GM21360 (cell line): ENCODE results near the gene RTL9.
"Not testable (repeated sequence)": the region's sequence is repeated elsewhere in the genome, so short reads cannot be mapped to it uniquely, and the experiment has no call there.

Source experiments
- ATAC-seq: cut with Tn5 transposase; IDR thresholded peaks from one replicate; pipeline ENCODE4 v1.9.1; 2021; ENCODE audit warnings: mild to moderate bottlenecking, moderate library complexity; ENCODE audit not compliant: unreplicated experiment

The RTL9 gene

DNA sequence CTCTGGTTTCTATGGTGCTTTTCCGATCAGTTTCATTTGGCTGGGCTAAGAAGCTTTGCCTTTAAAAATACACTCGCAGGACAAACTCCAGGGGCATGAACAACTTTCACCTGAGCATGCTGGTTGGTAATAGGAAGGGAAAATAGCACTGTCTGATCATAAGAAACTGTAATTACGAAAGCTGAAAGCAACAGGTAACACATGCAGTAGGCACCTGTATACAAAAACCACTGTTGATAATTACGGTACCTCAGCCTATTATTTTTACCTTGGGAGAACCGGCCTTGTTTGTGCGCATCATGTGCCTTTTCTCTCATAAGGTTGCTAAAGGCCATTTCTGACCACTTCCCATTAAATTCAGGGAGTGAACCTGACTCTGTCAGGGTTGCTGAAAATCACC lies 45.7 kb downstream of the RTL9 start:
- ATAC-seq, result no peak

DNA sequence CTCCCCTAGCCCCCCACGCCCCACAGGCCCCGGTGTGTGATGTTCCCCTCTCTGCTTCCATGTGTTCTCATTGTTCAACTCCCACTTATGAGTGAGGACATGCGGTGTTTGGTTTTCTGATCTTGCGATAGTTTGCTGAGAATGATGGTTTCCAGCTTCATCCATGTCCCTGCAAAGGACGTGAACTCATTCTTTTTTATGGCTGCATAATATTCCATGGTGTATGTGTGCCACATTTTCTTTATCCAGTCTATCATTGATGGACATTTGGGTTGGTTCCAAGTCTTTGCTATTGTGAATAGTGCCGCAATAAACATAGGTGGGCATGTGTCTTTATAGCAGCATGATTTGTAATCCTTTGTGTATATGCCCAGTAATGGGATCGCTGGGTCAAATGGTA lies 47.6 kb downstream of the RTL9 start:
- ATAC-seq, result not testable (repeated sequence)

DNA sequence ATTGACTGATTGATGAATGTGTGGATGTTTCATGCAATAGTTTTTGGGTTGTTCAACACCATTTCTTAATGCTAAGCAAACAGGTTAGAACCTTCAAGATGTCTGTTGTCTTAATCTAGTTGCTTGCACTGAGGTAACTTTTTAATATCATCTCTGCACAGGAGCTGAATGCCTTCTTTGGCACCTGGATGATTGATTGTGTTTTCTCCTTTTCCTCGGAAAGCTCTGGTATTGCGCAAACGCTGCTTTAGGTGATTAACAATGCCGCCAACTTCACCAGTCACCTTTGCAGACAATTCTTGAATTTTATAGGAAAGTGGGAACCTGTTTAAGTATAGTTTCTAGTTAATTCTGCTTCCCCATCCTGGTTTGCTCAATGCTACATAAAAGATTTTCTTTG lies 48.2 kb downstream of the RTL9 start:
- ATAC-seq, result no peak

DNA sequence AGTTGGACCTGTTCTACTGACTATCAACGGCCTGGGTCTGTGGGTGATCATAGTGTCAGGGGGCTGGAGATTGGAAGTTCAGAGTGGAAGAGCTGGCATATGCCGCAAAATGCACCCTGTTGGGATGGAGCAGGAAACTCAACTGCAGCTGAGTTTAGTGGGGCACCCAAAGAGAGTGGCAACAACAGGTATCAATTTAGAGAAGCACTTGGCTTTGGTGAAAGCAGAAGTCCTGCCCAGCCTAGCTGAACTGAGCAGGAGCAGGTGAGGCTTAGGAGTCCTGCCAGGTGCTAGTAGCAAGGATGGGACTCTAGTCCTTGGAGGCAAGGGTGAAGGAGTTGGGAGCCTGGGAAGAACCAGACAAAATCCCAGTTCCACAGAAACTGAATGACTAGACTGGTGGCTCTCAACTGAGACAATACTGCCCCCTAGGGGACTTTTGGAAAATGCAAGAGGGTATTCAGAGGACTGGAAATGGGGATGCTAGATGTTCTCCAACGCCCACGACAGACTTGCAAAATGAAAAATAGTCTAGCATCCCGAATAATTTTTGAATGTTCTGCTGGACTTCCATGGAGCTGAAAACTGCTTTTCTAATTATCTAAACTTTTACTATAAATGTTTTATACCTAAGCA lies 49.4 kb downstream of the RTL9 start:
- no peak for ATAC-seq
